HL-60 (cell line): ENCODE measurements around the gene GKN2.

ENCODE experiments used
- POLR2AphosphoS5 ChIP-seq: IDR thresholded peaks from 2 replicates; pipeline ENCODE4 v1.6.1; 2012; ENCODE audit warnings: low read depth
- REST ChIP-seq: IDR thresholded peaks from 2 replicates; pipeline ENCODE4 v1.6.1; 2012; ENCODE audit warnings: low read depth; ENCODE audit not compliant: insufficient replicate concordance
- TF ChIP-seq, protein P1 (sequence below): IDR thresholded peaks from one replicate; pipeline ENCODE4 v1.5.1; 2011; ENCODE audit warnings: low read length, control low read depth, inconsistent platforms; ENCODE audit not compliant: insufficient read depth

DNA sequence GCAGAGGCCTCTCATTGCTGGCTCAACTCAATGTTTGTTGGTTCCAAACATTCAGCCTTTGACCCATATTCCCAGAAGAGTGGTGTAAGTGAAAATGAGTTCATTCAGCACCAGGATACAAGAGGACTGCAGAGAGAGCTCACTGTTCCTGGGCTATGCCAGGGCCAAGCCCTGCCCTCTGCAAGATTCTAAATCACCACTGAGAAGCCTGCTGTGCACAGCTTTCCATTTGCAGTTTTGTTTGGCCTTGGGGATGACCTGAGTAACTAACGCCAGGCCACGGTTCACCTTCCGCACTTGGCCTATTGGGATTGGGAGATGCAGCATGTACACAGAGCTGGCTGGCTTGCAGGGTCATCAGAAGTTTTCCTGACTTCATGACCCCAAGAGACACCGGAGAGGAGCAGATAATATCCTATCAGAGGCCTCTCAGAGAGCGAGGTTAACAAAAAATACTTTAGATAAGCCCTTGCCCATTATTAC is 34.4 kb upstream of the GKN2 start:
- TF ChIP-seq REST, result no peak
- TF ChIP-seq, protein P1, sequence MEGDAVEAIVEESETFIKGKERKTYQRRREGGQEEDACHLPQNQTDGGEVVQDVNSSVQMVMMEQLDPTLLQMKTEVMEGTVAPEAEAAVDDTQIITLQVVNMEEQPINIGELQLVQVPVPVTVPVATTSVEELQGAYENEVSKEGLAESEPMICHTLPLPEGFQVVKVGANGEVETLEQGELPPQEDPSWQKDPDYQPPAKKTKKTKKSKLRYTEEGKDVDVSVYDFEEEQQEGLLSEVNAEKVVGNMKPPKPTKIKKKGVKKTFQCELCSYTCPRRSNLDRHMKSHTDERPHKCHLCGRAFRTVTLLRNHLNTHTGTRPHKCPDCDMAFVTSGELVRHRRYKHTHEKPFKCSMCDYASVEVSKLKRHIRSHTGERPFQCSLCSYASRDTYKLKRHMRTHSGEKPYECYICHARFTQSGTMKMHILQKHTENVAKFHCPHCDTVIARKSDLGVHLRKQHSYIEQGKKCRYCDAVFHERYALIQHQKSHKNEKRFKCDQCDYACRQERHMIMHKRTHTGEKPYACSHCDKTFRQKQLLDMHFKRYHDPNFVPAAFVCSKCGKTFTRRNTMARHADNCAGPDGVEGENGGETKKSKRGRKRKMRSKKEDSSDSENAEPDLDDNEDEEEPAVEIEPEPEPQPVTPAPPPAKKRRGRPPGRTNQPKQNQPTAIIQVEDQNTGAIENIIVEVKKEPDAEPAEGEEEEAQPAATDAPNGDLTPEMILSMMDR, result no peak
- no peak for TF ChIP-seq POLR2AphosphoS5
